ENCODE results near the gene TPST1.

Gene TPST1

DNA sequence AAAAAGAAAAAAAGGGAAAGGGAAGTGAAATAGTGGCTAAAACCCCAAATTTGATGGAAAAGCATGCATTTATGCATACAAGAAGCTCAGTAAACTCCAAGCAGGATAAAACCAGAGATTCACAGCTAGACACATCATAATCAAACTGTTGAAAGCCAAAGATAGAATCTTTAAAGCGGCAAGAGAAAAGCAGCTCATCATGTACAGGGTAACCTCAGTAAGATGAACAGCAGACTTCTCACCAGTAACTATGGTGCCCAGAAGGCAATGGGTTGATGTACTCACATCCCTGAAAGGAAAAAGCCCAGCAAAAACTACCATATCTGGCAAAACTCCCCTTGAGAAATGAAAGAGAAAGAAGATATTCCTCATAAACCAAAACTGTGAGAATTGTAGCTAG is 60.4 kb downstream of the TPST1 start:
- H3K4me3 ChIP-seq (replicated peaks in 1 of 2; ENCODE audit: low read depth in 2 of 2, low read length in 2 of 2), result no peak overlapping the region
- DNase-seq (ENCODE audit: low read depth in 2 of 2), result peak; percentile 49 to 50
- TF ChIP-seq, protein P1, sequence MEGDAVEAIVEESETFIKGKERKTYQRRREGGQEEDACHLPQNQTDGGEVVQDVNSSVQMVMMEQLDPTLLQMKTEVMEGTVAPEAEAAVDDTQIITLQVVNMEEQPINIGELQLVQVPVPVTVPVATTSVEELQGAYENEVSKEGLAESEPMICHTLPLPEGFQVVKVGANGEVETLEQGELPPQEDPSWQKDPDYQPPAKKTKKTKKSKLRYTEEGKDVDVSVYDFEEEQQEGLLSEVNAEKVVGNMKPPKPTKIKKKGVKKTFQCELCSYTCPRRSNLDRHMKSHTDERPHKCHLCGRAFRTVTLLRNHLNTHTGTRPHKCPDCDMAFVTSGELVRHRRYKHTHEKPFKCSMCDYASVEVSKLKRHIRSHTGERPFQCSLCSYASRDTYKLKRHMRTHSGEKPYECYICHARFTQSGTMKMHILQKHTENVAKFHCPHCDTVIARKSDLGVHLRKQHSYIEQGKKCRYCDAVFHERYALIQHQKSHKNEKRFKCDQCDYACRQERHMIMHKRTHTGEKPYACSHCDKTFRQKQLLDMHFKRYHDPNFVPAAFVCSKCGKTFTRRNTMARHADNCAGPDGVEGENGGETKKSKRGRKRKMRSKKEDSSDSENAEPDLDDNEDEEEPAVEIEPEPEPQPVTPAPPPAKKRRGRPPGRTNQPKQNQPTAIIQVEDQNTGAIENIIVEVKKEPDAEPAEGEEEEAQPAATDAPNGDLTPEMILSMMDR (IDR thresholded peaks at IDR 0.05; ENCODE audit: low read depth, low read length), result no peak

DNA sequence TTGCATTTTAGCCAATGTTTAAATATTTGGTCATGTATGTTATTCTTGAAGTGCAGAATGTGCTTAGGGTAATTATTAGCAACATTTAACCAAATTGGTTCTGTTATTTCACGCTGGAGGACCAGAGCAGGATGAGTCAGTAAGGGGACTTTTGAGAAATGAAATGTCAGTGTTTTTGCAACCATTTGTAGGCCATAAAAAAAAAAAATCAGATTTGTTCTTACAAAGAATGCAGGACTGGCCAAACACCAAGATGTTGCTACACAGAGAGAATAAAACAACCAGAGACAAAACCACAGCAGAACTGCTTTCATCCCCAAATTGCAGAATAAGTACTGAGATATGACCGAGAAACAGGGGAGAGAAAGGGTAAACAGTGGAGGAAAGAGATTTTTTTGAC is 62.1 kb downstream of the TPST1 start:
- TF ChIP-seq, protein P1 (IDR thresholded peaks at IDR 0.05; ENCODE audit: low read depth, low read length), result no peak
- no peak overlapping the region for H3K4me3 ChIP-seq (replicated peaks in 1 of 2; ENCODE audit: low read depth in 2 of 2, low read length in 2 of 2)
- peak; percentile 95 for DNase-seq (ENCODE audit: low read depth in 2 of 2)

- TF ChIP-seq, protein P1 (IDR thresholded peaks at IDR 0.05; ENCODE audit: low read depth, low read length), result no peak
- H3K4me3 ChIP-seq (replicated peaks in 1 of 2; ENCODE audit: low read depth in 2 of 2, low read length in 2 of 2), result no peak overlapping the region
- DNase-seq (ENCODE audit: low read depth in 2 of 2), result no peak
Observed at GRCh38 chr7:66269978-66270377, 64.8 kb downstream of the TPST1 start.

DNA sequence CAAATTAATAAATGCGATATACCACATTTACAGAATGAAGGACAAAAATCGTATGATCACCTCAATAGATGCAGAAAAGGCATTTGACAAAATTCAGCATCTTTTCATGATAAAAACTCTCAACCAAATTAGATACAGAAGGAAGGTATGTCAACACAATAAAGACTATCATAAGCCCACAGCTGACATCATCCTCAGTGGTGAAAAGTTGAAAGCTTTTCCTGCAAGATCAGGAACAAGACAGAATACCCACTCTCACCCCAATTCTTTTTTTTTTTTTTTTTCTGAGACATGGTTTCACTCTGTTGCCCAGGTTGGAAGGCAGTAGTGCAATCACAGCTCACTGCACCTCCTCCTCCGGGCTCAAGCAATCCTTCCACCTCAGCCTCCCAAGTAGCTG is 67.2 kb downstream of the TPST1 start:
- DNase-seq (ENCODE audit: low read depth in 2 of 2), result no peak
- TF ChIP-seq, protein P1 (IDR thresholded peaks at IDR 0.05; ENCODE audit: low read depth, low read length), result no peak
- H3K4me3 ChIP-seq (replicated peaks in 1 of 2; ENCODE audit: low read depth in 2 of 2, low read length in 2 of 2), result no peak overlapping the region

DNA sequence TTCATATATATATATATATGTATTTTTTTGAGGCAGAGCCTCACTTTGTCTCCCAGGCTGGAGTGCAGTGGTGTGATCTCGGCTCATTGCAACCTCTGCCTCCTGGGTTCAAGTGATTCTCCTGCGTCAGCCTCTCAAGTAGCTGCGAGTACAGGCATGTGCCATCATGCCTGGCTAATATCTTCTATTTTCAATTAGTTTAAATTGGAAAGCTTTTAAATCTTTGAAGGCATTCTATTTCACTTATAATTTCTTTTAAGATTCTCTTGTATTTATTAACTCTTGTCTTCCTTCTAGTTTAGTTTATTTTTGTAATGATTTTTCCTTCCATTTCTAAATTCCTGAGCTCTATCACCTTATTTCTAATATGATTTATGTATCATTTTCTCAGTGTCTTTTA is 71.2 kb downstream of the TPST1 start:
- no peak for DNase-seq (ENCODE audit: low read depth in 2 of 2)
- TF ChIP-seq, protein P1 (IDR thresholded peaks at IDR 0.05; ENCODE audit: low read depth, low read length), result no peak
- no peak overlapping the region for H3K4me3 ChIP-seq (replicated peaks in 1 of 2; ENCODE audit: low read depth in 2 of 2, low read length in 2 of 2)

- no peak overlapping the region for H3K4me3 ChIP-seq (replicated peaks in 1 of 2; ENCODE audit: low read depth in 2 of 2, low read length in 2 of 2)
- TF ChIP-seq, protein P1 (IDR thresholded peaks at IDR 0.05; ENCODE audit: low read depth, low read length), result no peak
- no peak for DNase-seq (ENCODE audit: low read depth in 2 of 2)
Observed at GRCh38 chr7:66277492-66277891, 72.4 kb downstream of the TPST1 start.

DNA sequence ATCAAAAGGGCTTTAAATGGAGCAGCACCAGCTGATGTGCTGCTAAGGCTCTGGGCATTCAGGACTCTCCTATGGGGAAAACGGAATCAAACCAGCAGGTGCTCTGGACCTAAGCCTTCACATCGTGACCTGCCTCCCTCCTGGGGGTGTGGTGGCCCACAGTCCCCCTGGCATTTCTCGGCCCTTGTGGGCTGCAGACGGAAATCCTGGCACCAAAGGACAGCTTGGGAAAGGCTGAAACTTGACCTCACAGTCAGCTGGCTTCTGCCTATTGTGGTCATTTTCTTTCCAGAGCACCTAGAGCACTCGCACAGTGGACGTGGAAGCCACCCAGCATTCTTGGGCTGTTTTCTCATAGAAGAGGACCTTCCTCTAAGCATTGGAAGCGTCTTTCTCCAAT is 74.8 kb downstream of the TPST1 start:
- no peak overlapping the region for H3K4me3 ChIP-seq (replicated peaks in 1 of 2; ENCODE audit: low read depth in 2 of 2, low read length in 2 of 2)
- DNase-seq (ENCODE audit: low read depth in 2 of 2), result no peak
- TF ChIP-seq, protein P1 (IDR thresholded peaks at IDR 0.05; ENCODE audit: low read depth, low read length), result no peak
